A549 (cell line): ENCODE results near the gene CUX1. TPM values are rescaled to one million over a fixed set of nuclear protein-coding genes. Genes with fewer than 3 reads are reported as not detected.

ENCODE experiments used
- ATAC-seq, 2 experiments: fragments of 200-7000 bp in 1 of 2; fragments of >200 bp in 1 of 2; cut with Nextera tagmentation in 1 of 2; cut with Tn5 transposase in 1 of 2; 3 replicates each; pipeline versions ENCODE4 v1.8.0 to v1.9.1; 2018 to 2020; ENCODE audit warnings: mild to moderate bottlenecking in 1 of 2, moderate library complexity in 1 of 2
- CTCF ChIA-PET: fragments of 300-600 bp; sonication (Branson Sonifier 250); formaldehyde crosslinking; extraction: SDS; loops from one replicate; lab custom pipeline; 2021; ENCODE audit warnings: antibody characterized with exemption, inconsistent platforms; lab: Yijun Ruan, JAX
- POLR2A ChIA-PET: fragments of 350-600 bp; formaldehyde crosslinking; extraction: SDS; loops from one replicate; lab custom pipeline; 2021; ENCODE audit warnings: antibody characterized with exemption, inconsistent platforms; lab: Yijun Ruan, JAX
- DNase-seq, 2 experiments: peaks; one replicate each; pipeline versions ENCODE4 v3.0.0 to v3.0.0-alpha.2; 2011 to 2016; ENCODE audit warnings: low read depth in 1 of 2, low spot score in 1 of 2
- FAIRE-seq: peaks from 2 replicates; lab custom pipeline; 2011; peaks lifted over from hg19 to GRCh38; lab: Jason Lieb, UNC
- H3K27ac ChIP-seq, 2 experiments: fragments of >200 bp; sonication (Bioruptor Twin); formaldehyde crosslinking; 3 replicates each; pipeline ENCODE4 v1.5.1; 2016 to 2017
- H3K4me1 ChIP-seq: fragments of >200 bp; sonication (Bioruptor Twin); formaldehyde crosslinking; 3 replicates; pipeline ENCODE4 v1.6.1; 2016
- H3K4me2 ChIP-seq: fragments of >200 bp; sonication (Bioruptor Twin); formaldehyde crosslinking; 3 replicates; pipeline ENCODE4 v1.6.1; 2016
- H3K4me3 ChIP-seq: fragments of >200 bp; sonication (Bioruptor Twin); formaldehyde crosslinking; 3 replicates; pipeline ENCODE4 v1.5.1; 2016
- H3K9me3 ChIP-seq: fragments of >200 bp; sonication (Bioruptor Twin); formaldehyde crosslinking; 3 replicates; pipeline ENCODE4 v1.6.1; 2016
- ATOH8 ChIP-seq: fragments of 250-450 bp; sonication (Bioruptor Pico); IDR thresholded peaks from 2 replicates; pipeline ENCODE4 v1.5.0; 2020; ENCODE audit warnings: low read depth, mild to moderate bottlenecking, moderate library complexity
- CTCF ChIP-seq: fragments of >200 bp; sonication (Bioruptor Twin); formaldehyde crosslinking; IDR thresholded peaks from 3 replicates; pipeline ENCODE4 v1.5.1; 2016
- E2F6 ChIP-seq: IDR thresholded peaks from 2 replicates; pipeline ENCODE4 v1.6.1; 2012; ENCODE audit warnings: low read depth, borderline replicate concordance
- ESRRA ChIP-seq: fragments of 150-350 bp; IDR thresholded peaks from 2 replicates; pipeline ENCODE4 v1.6.1; 2014; ENCODE audit warnings: mild to moderate bottlenecking, low read length, borderline replicate concordance
- FOSL2 ChIP-seq, 2 experiments: fragments of 450-650 bp in 1 of 2; fragments of >200 bp in 1 of 2; sonication (Bioruptor Twin) in 1 of 2; formaldehyde crosslinking; IDR thresholded peaks; 2 replicates each; pipeline versions ENCODE4 v1.5.0 to v1.6.1; 2016 to 2020; ENCODE audit warnings: mild to moderate bottlenecking in 1 of 2, moderate library complexity in 1 of 2
- HOXB5 ChIP-seq: fragments of 250-450 bp; sonication (Bioruptor Pico); IDR thresholded peaks from 2 replicates; pipeline ENCODE4 v1.5.0; 2020; ENCODE audit warnings: mild to moderate bottlenecking, moderate library complexity
- MAZ ChIP-seq: fragments of 150-350 bp; IDR thresholded peaks from 2 replicates; pipeline ENCODE4 v1.6.1; 2014; ENCODE audit warnings: antibody characterized with exemption, low read depth, low read length, borderline replicate concordance
- NPAS2 ChIP-seq: fragments of 250-450 bp; sonication (Bioruptor Pico); IDR thresholded peaks from 2 replicates; pipeline ENCODE4 v1.8.0; 2022; ENCODE audit warnings: mild to moderate bottlenecking, moderate library complexity, borderline replicate concordance
- PBX3 ChIP-seq: IDR thresholded peaks from 2 replicates; pipeline ENCODE4 v1.6.1; 2012
- PHF8 ChIP-seq: fragments of 200-600 bp; sonication (generic); IDR thresholded peaks from 2 replicates; pipeline ENCODE4 v1.6.1; 2016; ENCODE audit warnings: low read depth, mild to moderate bottlenecking, antibody characterized with exemption, moderate library complexity, borderline replicate concordance
- POLR2A ChIP-seq: IDR thresholded peaks from 2 replicates; pipeline ENCODE4 v1.6.1; 2012; ENCODE audit warnings: mild to moderate bottlenecking, low read length
- RAD21 ChIP-seq, 2 experiments: fragments of >200 bp in 1 of 2; sonication (Bioruptor Twin) in 1 of 2; formaldehyde crosslinking in 1 of 2; IDR thresholded peaks in 1 of 2; conservative IDR thresholded peaks in 1 of 2; 2 replicates in 1 of 2; 3 replicates in 1 of 2; pipeline ENCODE4 v1.6.1; 2012 to 2018; ENCODE audit warnings: inconsistent platforms in 1 of 2
- RCOR1 ChIP-seq: fragments of 150-350 bp; IDR thresholded peaks from 2 replicates; pipeline ENCODE4 v1.6.1; 2014; ENCODE audit warnings: antibody characterized with exemption, low read length, low read depth
- RNF2 ChIP-seq: fragments of 200-600 bp; sonication (generic); IDR thresholded peaks from 2 replicates; pipeline ENCODE4 v1.6.1; 2016; ENCODE audit warnings: low read depth, mild to moderate bottlenecking, antibody characterized with exemption, moderate library complexity, borderline replicate concordance
- TFCP2L1 ChIP-seq: fragments of 250-450 bp; sonication (Bioruptor Pico); IDR thresholded peaks from 2 replicates; pipeline ENCODE4 v1.5.0; 2021; ENCODE audit warnings: mild to moderate bottlenecking
- USF2 ChIP-seq: fragments of 450-650 bp; IDR thresholded peaks from 2 replicates; pipeline ENCODE4 v1.6.1; 2014; ENCODE audit warnings: antibody characterized with exemption
- ZC3H11A ChIP-seq: fragments of 450-650 bp; IDR thresholded peaks from 2 replicates; pipeline ENCODE4 v1.6.1; 2014; ENCODE audit warnings: antibody characterized with exemption, mild to moderate bottlenecking
- ZFP36 ChIP-seq: fragments of 450-650 bp; IDR thresholded peaks from 2 replicates; pipeline ENCODE4 v1.6.1; 2014; ENCODE audit warnings: borderline replicate concordance; ENCODE audit not compliant: partially characterized antibody
- ZSCAN20 ChIP-seq: fragments of 250-450 bp; sonication (Bioruptor Pico); IDR thresholded peaks from 2 replicates; pipeline ENCODE4 v1.8.0; 2022; ENCODE audit warnings: mild to moderate bottlenecking, moderate library complexity
- WGBS: methylation state at CpG from one replicate; pipeline ENCODE4 v1.1.6; 2017; ENCODE audit errors: missing lambda C conversion rate; 5-methylcytosine and 5-hydroxymethylcytosine counted together
- polyA plus RNA-seq, 4 experiments: library from polyadenylated mRNA; depleted of rRNA in 3 of 4; stranded (reverse); fragments of >200 nt; fragmentation: RNase III in 1 of 4; extraction: RNeasy Plus Mini Kit Qiagen cat#74134 plus additional on column Dnase treatment in 1 of 4; gene quantifications; 2 replicates in 3 of 4; 3 replicates in 1 of 4; pipeline ENCODE4 v1.2.3, GENCODE V29; 2011 to 2017

The CUX1 gene
- polyA plus RNA-seq, 2 of the 4 experiments (the other 2 are of a cell fraction) = 32.7 to 33.4 TPM

GRCh38 chr7:102214477-102215072 is 397.1 kb downstream of the CUX1 start (continued):
- TF ChIP-seq PBX3 (no peak), FOSL2 (IDR thresholded peaks at IDR 0.05) (no peak), FOSL2 (CRISPR knock-in tag; IDR thresholded peaks at IDR 0.05) (no peak), ESRRA (no peak), PHF8 (no peak), TFCP2L1 (CRISPR knock-in tag) (no peak)

- FAIRE-seq (no peak), ATAC-seq (no peak), DNase-seq (no peak)
- no peaks in the 10 kb centered on the region for H3K9me3 ChIP-seq
- ChIA-PET CTCF (no interaction called here), POLR2A (no interaction called here)
- H3K4me3 ChIP-seq = no peak overlapping the region
- WGBS = 94% methylated on average over 7 of the region's 7 CpGs
- H3K27ac ChIP-seq = no peak overlapping the region
- H3K4me2 ChIP-seq = no peak overlapping the region
- H3K4me1 ChIP-seq = no peaks in the 10 kb centered on the region
- no peak for TF ChIP-seq POLR2A
- no peak for TF ChIP-seq PBX3
- no peak for TF ChIP-seq HOXB5 (CRISPR knock-in tag)
- TF ChIP-seq ZSCAN20 (CRISPR knock-in tag) = no peak
- TF ChIP-seq RAD21 (conservative IDR thresholded peaks at IDR 0.05 in 1 of 2, IDR thresholded peaks at IDR 0.05 in 1 of 2) = no peak
- no peak for TF ChIP-seq E2F6
- TF ChIP-seq CTCF = no peak
- TF ChIP-seq RCOR1 = no peak
- TF ChIP-seq RNF2 = no peak
- TF ChIP-seq ATOH8 (CRISPR knock-in tag) = no peak
- TF ChIP-seq MAZ = no peak
- TF ChIP-seq ZFP36 = no peak
- TF ChIP-seq PHF8 = no peak
- TF ChIP-seq ZC3H11A = no peak
- TF ChIP-seq USF2 = no peak
- TF ChIP-seq NPAS2 (CRISPR knock-in tag) = no peak
Observed at GRCh38 chr7:102215256-102215655, 397.8 kb downstream of the CUX1 start.
